Stomach (tissue), 4 donors: ENCODE measurements around the gene GAREM2.

ENCODE experiments used
- CTCF ChIP-seq, 7 experiments: fragments of 450-650 bp in 4 of 7; fragments of 200-600 bp in 3 of 7; sonication (generic) in 3 of 7; IDR thresholded peaks; one replicate each; pipeline ENCODE4 v1.5.1; 2016 to 2019; ENCODE audit warnings: antibody characterized with exemption in 7 of 7, control low read depth in 2 of 7, mild to moderate bottlenecking in 1 of 7
- EP300 ChIP-seq: sonication (generic); formaldehyde crosslinking; IDR thresholded peaks from one replicate; pipeline ENCODE4 v1.6.1; 2017; ENCODE audit warnings: antibody characterized with exemption
- POLR2A ChIP-seq, 4 donors: fragments of 450-650 bp; IDR thresholded peaks; one replicate each; pipeline ENCODE4 v1.6.1; 2016; ENCODE audit warnings: antibody characterized with exemption in 4 of 4, control low read depth in 2 of 4, mild to moderate bottlenecking in 1 of 4, moderate library complexity in 1 of 4
- POLR2AphosphoS5 ChIP-seq, 3 donors: sonication (generic); formaldehyde crosslinking; IDR thresholded peaks; one replicate each; pipeline ENCODE4 v1.6.1; 2016; ENCODE audit warnings: antibody characterized with exemption in 3 of 3

GRCh38 chr2:26190369-26190768 is 17.5 kb downstream of the GAREM2 start:
- TF ChIP-seq POLR2A (IDR thresholded peaks at IDR 0.05) (no peak), CTCF (IDR thresholded peaks at IDR 0.05) (no peak), POLR2AphosphoS5 (IDR thresholded peaks at IDR 0.05) (no peak), EP300 (no peak)
